ENCODE results near the gene PTGES2.
"Not testable (repeated sequence)": the region's sequence is repeated elsewhere in the genome, so short reads cannot be mapped to it uniquely, and the experiment has no call there.

The PTGES2 gene

GRCh38 chr9:128136816-128137793 is 9.6 kb upstream of the PTGES2 start:
- no peak for DNase-seq (ENCODE audit: low spot score)

- peak; percentile 22 for DNase-seq (ENCODE audit: low spot score)
These were observed 8.0 kb upstream of the PTGES2 start for GRCh38 chr9:128135561-128135960.

GRCh38 chr9:128132139-128132538 is 4.6 kb upstream of the PTGES2 start:
- DNase-seq (ENCODE audit: low spot score): not testable (repeated sequence)

DNA sequence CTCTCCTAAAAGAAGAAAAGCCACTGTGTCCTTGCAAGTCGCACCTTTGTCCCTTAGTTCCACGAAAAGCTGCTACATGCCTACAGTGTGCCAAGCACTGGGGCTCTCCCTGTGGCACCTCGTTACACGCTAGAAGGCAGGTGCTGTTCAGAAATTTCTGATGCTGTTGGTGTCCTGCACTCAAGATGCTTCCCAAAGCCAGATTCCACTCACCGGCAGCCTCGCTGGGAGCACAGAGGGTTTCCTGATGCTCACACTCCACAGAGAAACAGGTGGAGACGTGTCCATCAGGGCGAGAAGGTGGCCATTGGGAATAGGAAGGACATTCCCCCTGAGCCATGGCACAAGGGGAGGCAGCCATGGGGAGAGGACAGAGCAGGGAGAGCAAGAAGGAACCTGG is 3.8 kb upstream of the PTGES2 start:
- DNase-seq (ENCODE audit: low spot score): not testable (repeated sequence)

DNA sequence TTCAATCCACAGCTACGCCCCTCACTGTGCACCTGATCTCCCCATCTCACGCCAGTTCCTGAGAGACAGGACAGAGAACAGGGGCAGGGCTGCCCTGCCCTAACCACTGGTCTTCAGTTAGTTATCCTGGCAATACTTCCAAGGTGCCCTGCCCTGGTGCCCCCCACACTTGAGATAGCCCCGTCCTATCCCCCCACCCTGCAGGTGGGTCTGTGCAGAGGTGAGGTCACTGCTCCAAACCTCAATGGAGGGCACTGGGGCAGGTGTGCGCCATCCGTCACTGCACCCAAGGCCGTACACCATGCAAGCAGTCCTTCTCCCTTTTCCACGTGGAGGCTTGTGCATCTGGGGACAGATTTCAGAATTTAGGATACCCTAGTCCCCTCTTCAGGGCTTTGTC is 3.1 kb upstream of the PTGES2 start:
- DNase-seq (ENCODE audit: low spot score): not testable (repeated sequence)

- not testable (repeated sequence) for DNase-seq (ENCODE audit: low spot score)
These were observed 2.6 kb upstream of the PTGES2 start for GRCh38 chr9:128129976-128130590.

- peak; percentile 29 for DNase-seq (ENCODE audit: low spot score)
These were observed 1.5 kb upstream of the PTGES2 start for GRCh38 chr9:128128836-128129590.

- peak; percentile 93 for DNase-seq (ENCODE audit: low spot score)
These were observed 684 bp upstream of the PTGES2 start for GRCh38 chr9:128127990-128128835.

GRCh38 chr9:128125580-128126354 is 1.8 kb downstream of the PTGES2 start:
- no peak for DNase-seq (ENCODE audit: low spot score)

DNA sequence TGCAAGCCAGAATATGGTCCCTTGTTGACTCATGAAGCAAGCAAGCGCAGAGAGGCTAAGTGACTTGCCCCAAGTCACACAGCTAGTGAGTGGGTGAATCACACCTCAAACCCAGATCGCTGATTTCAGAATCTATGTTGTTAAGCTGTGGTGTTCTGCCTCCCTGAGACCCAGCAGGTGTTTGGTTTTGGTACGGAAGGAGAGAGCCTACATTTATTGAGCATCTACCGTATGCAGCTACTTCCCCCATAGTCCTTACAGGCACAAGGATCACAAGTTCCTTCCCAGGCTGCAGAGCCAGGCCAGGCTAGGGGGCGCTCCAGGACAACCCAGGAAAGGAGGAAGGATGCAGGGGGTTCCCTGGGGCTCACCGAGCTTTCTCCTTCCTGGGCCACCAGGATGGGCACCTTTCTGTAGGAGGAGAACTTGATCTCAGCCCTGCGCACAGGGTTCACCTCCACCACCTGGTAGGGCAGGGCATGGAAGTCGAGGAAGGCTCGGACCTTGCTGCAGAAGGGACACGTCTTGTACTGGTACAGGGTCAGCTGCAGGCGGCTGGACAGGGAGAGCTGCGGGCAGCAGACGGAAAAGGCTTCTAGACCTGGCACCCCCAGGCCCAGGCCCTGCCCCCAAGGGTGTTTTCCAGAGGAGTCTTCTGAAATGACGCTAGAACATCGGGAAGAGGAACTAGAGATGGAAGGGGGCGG is 2.5 kb downstream of the PTGES2 start:
- peak; percentile 81 for DNase-seq (ENCODE audit: low spot score)

DNA sequence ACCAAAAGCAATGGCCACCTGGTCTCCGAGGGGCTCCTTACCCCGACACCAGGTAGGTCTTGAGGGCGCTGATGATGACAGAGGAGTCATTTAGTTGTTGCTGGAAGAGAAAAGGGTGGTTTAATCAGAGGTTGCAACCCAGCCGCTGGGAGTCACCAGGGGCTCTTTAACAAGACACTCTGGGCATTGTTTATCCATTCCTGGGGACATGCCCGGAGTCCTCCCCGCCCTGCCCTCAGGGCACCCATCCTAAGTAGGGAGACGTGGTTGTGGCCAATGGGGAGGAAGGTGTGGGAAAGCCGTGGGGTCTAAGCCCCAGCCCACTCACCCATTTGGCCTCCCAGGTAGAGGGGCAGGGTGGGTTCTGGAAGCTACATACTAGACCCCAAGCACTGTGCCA is 3.1 kb downstream of the PTGES2 start:
- DNase-seq (ENCODE audit: low spot score): no peak

- DNase-seq (ENCODE audit: low spot score): no peak
These were observed 4.0 kb downstream of the PTGES2 start for GRCh38 chr9:128123451-128124080.

GRCh38 chr9:128122809-128123175 is 4.7 kb downstream of the PTGES2 start:
- no peak for DNase-seq (ENCODE audit: low spot score)

DNA sequence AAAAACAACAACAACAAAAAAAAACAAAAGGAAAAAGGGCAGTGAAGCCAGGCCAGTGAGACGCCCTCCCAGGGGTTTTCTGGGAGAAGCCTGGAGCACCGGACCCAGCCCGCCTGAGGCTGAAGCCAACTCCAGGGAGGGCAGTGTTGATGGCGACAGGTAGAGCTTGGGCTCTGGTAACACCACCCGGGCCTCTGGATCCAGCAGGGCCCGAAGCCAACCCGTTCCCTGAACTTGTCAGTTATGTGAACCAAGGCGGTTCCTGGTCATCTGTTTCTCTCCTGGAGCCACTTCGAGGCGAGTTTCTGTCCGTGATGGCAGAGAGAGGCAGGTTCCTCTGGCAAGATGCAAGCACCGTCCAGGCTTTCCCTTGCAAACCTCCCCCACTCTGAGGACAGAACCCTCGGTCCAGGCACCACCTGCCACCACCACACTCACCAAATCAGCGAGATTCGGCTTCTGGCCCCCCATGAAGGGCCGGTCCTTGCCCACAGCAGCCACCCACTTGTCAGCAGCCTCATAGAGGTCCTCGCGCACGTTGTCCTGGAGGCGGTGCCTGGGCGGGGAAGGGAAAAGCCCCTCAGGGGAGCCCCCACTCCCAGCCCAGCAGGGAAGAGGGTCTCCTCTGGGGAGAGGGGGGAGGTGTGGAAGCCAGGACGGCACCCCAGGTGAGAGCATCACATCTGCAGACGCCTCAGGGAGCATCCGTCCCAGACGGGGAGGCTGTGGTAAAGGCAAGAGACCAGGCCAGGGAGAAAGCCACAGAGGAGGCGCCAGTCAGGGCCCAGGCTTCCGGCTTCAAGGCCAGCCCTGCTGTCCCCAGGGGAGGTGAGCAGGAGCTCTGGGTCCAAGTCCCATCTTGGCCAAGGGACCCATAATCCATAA is 5.4 kb downstream of the PTGES2 start:
- no peak for DNase-seq (ENCODE audit: low spot score)

GRCh38 chr9:128121466-128121810 is 6.1 kb downstream of the PTGES2 start:
- no peak for DNase-seq (ENCODE audit: low spot score)

GRCh38 chr9:128120741-128121465 is 6.6 kb downstream of the PTGES2 start:
- no peak for DNase-seq (ENCODE audit: low spot score)

- DNase-seq (ENCODE audit: low spot score): no peak
These were observed 7.3 kb downstream of the PTGES2 start for GRCh38 chr9:128120061-128120740.
